ENCODE measurements around the gene ROMO1.

Gene ROMO1

GRCh38 chr20:35699127-35699956 is at the start of gene ROMO1, which contains the start of gene NFS1:
Gene ROMO1, plus strand, starts transcription at chr20:35699405. Its CDS starts 228 bp downstream, at chr20:35699633.
Gene NFS1, minus strand, starts transcription at chr20:35699352. Its CDS starts 64 bp downstream, at chr20:35699288.
- no peak for FAIRE-seq

GRCh38 chr20:35650632-35651031 is 48.6 kb upstream of the ROMO1 start:
- no peak for FAIRE-seq

- no peak for FAIRE-seq
Measured at GRCh38 chr20:35651958-35652357, 47.2 kb upstream of the ROMO1 start.

GRCh38 chr20:35652641-35653429 is 46.4 kb upstream of the ROMO1 start:
- no peak for FAIRE-seq

- no peak for FAIRE-seq
Measured at GRCh38 chr20:35653430-35653734, 45.8 kb upstream of the ROMO1 start.

- no peak for FAIRE-seq
Measured at GRCh38 chr20:35653893-35654292, 45.3 kb upstream of the ROMO1 start.

- FAIRE-seq, result no peak
Measured at GRCh38 chr20:35654415-35654814, 44.8 kb upstream of the ROMO1 start.

- no peak for FAIRE-seq
Measured at GRCh38 chr20:35657271-35657670, 41.9 kb upstream of the ROMO1 start.

- FAIRE-seq, result no peak
Measured at GRCh38 chr20:35660122-35660937, 38.9 kb upstream of the ROMO1 start.

GRCh38 chr20:35661053-35661452 is 38.2 kb upstream of the ROMO1 start:
- FAIRE-seq, result no peak

GRCh38 chr20:35661908-35662307 is 37.3 kb upstream of the ROMO1 start:
- FAIRE-seq, result no peak

GRCh38 chr20:35662551-35662950 is 36.7 kb upstream of the ROMO1 start:
- no peak for FAIRE-seq

GRCh38 chr20:35663516-35664465 is 35.4 kb upstream of the ROMO1 start:
- no peak for FAIRE-seq

- FAIRE-seq, result no peak
Measured at GRCh38 chr20:35664466-35665206, 34.6 kb upstream of the ROMO1 start, which contains the start of the genes CPNE1 and RBM12. Gene CPNE1, minus strand, starts transcription at chr20:35664900. Its CDS starts 31,977 bp downstream, at chr20:35632923. Gene RBM12, minus strand, starts transcription at chr20:35664900. Its CDS starts 9,578 bp downstream, at chr20:35655322.

- FAIRE-seq, result no peak
Measured at GRCh38 chr20:35665949-35666288, 33.3 kb upstream of the ROMO1 start.

- no peak for FAIRE-seq
Measured at GRCh38 chr20:35669221-35669620, 30.0 kb upstream of the ROMO1 start.

GRCh38 chr20:35669681-35670080 is 29.5 kb upstream of the ROMO1 start:
- no peak for FAIRE-seq

GRCh38 chr20:35673884-35674283 is 25.3 kb upstream of the ROMO1 start:
- FAIRE-seq, result no peak

- no peak for FAIRE-seq
Measured at GRCh38 chr20:35674921-35675320, 24.3 kb upstream of the ROMO1 start.

- no peak for FAIRE-seq
Measured at GRCh38 chr20:35680452-35681183, 18.6 kb upstream of the ROMO1 start.
